ENCODE measurements around the gene C1QTNF12.

DNA sequence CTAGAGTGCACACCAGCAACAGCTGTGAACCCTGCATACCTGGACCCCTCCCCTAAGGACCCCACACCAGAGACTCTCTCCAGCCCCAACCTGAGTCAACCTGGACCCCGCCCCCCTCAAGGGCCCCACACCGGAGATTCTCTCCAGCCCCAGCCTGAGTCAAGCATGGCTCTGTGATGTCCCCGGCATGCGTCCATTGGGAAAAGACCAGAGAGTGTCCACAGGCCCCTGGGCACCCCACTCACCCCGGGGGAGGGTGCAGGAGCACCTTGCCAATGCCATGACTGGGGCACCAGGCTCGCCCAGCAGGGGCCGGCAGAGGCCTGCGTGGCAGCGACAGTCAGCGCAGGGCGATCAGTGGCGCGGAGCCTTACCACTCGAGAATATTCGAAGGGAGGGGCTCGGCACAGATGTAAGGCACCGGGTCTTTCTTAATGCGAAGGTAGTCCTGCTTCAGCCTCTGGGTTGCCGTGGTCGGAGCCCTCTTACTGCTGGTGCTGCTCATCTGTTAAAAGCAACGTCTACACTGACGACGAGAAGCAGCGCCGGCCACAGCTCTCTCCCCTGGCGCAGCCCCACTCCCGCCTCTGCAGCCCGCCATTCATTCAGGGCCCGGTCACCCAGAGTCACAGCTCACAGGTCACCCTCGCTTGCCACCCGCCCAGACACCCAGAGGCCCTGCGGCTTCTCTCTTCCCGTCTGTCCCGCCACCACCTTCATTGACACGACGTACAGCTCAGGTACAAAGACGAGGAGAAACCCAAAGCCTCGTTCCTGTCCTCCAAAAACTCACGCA lies 21.2 kb upstream of the C1QTNF12 start:
- TF ChIP-seq, protein P1, sequence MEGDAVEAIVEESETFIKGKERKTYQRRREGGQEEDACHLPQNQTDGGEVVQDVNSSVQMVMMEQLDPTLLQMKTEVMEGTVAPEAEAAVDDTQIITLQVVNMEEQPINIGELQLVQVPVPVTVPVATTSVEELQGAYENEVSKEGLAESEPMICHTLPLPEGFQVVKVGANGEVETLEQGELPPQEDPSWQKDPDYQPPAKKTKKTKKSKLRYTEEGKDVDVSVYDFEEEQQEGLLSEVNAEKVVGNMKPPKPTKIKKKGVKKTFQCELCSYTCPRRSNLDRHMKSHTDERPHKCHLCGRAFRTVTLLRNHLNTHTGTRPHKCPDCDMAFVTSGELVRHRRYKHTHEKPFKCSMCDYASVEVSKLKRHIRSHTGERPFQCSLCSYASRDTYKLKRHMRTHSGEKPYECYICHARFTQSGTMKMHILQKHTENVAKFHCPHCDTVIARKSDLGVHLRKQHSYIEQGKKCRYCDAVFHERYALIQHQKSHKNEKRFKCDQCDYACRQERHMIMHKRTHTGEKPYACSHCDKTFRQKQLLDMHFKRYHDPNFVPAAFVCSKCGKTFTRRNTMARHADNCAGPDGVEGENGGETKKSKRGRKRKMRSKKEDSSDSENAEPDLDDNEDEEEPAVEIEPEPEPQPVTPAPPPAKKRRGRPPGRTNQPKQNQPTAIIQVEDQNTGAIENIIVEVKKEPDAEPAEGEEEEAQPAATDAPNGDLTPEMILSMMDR (IDR thresholded peaks at IDR 0.05; ENCODE audit: poor library complexity): no peak
- TF ChIP-seq EZH2 (IDR thresholded peaks at IDR 0.05; ENCODE audit: borderline replicate concordance) (no peak), EZH2phosphoT487 (IDR thresholded peaks at IDR 0.05; ENCODE audit: low read depth, severe bottlenecking, unreplicated experiment) (no peak)
